HG03159 (cell line): ENCODE data around the gene B3GNT3.
A peak's percentile ranks its signal among the peaks of the same experiment; 100 is the strongest.
"Not testable (repeated sequence)": the region's sequence is repeated elsewhere in the genome, so short reads cannot be mapped to it uniquely, and the experiment has no call there.

Experiments
- ATAC-seq: cut with Tn5 transposase; IDR thresholded peaks from one replicate; pipeline ENCODE4 v1.9.1; 2021; ENCODE audit warnings: mild to moderate bottlenecking, moderate library complexity; ENCODE audit not compliant: unreplicated experiment

B3GNT3 gene

DNA sequence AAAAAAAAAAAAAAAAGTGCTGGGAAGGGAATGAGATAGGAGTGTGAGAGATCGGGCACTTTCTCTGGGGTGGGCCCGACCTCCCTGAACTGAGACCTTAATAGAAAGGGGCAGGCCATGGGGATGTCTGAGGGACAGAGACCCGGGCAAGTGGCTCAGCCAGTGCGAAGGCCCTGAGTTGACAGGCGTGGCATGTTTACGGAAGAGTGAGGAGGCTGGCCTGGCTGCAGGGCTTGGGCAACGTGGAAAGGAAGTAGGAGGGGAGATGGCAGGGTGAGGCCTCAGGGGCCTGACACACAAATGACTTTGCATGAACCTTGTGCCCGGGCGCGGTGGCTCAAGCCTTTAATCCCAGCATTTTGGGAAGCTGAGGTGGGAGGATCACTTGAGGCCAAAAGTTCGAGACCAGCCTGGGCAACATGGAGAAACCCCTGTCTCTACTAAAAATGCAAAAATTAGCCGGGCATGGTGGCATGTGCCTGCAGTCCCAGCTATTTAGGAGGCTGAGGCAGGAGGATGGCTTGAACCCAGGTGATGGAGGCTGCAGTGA is 29.8 kb upstream of the B3GNT3 start:
- no peak for ATAC-seq

DNA sequence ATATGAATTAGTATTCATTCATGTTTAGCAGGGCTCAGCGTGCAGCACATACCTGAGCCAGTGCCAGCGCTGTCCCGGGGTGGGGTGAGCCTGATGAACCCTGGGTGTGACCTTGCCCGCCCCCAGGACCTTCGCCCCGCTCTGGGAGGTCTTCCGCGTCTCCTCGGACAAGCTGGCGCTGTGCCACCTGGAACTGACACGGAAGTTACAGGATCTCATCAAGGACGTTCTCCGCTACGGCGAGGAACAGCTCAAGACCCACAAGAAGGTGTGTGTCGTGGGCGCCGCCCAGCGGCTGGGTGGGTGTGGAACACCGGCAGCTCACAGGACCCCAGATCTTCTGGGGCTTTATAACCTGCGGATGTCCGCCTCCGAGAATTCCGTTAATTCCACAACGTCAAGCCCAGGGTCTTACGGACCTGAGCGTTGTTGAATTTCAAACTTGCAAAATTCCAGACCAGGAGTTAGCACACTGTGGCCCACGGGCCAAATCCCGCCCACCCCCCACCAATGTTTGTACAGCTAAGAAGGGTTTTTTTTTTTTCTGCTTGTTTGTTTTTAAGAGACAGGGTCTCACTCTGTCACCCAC is 28.3 kb upstream of the B3GNT3 start:
- no peak for ATAC-seq

DNA sequence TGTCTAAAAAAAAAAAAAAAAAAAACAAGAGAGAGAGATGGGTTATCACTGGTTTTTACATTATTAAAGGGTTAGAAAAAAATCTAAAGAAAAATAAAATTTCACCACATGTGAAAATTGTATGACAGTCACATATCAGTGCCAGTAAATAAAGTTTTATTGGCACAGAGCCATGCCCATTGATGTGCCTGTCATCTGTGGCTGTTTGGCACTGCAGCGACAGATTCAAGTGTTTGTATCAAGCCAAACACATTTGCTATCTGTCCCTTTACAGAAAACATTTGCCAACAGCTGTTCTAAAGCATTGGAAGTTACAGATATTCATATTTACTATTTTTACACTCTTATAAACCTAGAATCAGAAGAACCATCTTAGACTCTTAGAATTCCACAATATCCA is 27.4 kb upstream of the B3GNT3 start:
- ATAC-seq, result no peak

DNA sequence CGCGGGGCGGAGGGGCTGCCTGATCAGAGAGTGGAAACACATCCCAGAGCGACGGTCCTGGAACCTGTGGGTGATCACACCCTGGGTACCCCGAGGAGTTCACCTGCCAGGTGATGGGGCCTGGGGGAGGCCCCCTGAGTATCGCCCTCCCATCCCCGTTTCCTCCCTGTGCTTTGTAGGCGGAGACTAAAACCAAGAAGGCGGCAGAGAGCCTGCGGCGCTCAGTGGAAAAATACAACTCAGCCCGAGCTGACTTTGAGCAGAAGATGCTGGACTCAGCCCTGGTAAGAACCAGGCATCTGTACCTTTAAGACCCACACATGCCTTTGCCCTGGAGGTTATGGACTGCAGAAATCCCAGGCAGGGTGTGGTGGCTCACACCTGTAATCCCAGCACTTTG is 24.3 kb upstream of the B3GNT3 start:
- no peak for ATAC-seq

GRCh38 chr19:17772172-17772571 is 22.8 kb upstream of the B3GNT3 start:
- ATAC-seq, result no peak

GRCh38 chr19:17775245-17775927 is 19.6 kb upstream of the B3GNT3 start:
- ATAC-seq, result no peak

GRCh38 chr19:17775991-17776803 is 18.7 kb upstream of the B3GNT3 start:
- ATAC-seq, result peak; percentile 72

- not testable (repeated sequence) for ATAC-seq
Observed at GRCh38 chr19:17777840-17778239, 17.1 kb upstream of the B3GNT3 start.

- no peak for ATAC-seq
Observed at GRCh38 chr19:17778251-17778967, 16.5 kb upstream of the B3GNT3 start.

GRCh38 chr19:17778968-17779929 is 15.7 kb upstream of the B3GNT3 start:
- no peak for ATAC-seq

- ATAC-seq, result no peak
Observed at GRCh38 chr19:17780781-17781180, 14.2 kb upstream of the B3GNT3 start.

- not testable (repeated sequence) for ATAC-seq
Observed at GRCh38 chr19:17783721-17784120, 11.2 kb upstream of the B3GNT3 start.

- ATAC-seq, result no peak
Observed at GRCh38 chr19:17784201-17785008, 10.5 kb upstream of the B3GNT3 start.

GRCh38 chr19:17787274-17787913 is 7.5 kb upstream of the B3GNT3 start:
- no peak for ATAC-seq

- ATAC-seq, result no peak
Observed at GRCh38 chr19:17788632-17789031, 6.3 kb upstream of the B3GNT3 start.

- ATAC-seq, result no peak
Observed at GRCh38 chr19:17790059-17790780, 4.7 kb upstream of the B3GNT3 start.

DNA sequence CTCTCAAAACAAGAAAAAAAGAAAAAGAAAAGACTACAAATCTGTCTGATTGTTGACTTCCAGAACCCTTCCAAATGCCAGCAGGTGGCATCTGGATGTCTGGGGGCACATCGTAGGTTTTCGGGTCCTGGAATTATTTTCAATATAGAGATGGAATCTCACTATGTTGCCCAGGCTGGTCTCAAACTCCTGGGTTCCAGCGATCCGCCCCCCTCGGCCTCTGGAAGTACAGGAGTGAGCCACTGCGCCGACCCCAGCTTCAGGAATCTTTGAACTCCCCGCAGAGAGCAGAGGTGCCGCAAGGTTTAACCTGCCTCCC is 567 bp upstream of the B3GNT3 start:
- no peak for ATAC-seq

DNA sequence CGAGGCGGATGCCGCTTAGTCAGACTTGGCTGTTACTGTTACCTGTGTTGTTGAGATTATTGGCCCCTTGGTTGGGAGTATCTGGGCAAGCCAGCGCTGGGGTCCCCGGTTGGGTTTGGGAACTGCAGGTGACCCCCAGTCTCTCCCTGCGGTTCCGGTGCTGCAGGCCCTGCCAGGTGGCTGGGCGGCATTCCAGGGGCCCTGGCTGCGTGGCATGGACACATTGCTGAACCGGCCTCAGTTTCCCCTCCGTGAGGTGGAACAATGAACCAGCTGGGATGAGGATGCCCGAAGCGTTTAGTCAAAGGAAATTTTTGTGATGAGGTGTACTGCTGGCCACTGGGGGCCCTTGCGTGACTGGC is 538 bp downstream of the B3GNT3 start:
- ATAC-seq, result no peak
